ENCODE measurements around the gene LIME1.
"Not testable (repeated sequence)": the region's sequence is repeated elsewhere in the genome, so short reads cannot be mapped to it uniquely, and the experiment has no call there.

The LIME1 gene

GRCh38 chr20:63776875-63777274 is 40.4 kb downstream of the LIME1 start:
- H3K36me3 ChIP-seq (ENCODE audit: insufficient read depth, low read length); H3K4me2 ChIP-seq (ENCODE audit: low read length); H3K4me1 ChIP-seq (ENCODE audit: control insufficient read depth, insufficient read depth, low read length); H3K9ac ChIP-seq (ENCODE audit: low read depth, low read length); H3K27me3 ChIP-seq (ENCODE audit: control insufficient read depth, insufficient read depth, low read length); H3K4me3 ChIP-seq (ENCODE audit: low read length); H3K9me3 ChIP-seq (replicated peaks; ENCODE audit: low read length): not testable (repeated sequence)

DNA sequence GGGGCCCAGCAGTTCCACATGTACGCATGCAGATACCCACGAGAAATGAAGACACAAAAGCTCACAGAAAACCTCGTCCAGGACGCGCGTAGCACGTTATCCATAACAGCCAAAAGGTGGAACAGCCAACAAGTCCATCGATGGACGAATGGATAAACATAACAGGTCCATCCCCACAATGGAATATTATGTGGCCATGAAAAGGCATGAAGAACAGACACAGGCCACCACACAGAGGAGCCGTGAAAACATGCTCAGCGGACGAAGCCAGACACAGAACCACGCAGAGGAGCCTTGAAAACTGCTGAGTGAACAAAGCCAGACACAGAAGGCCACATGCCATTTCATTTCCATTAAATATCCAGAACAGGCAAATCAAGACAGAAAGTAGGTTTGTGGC is 41.1 kb downstream of the LIME1 start:
- Histone ChIP-seq H3K9ac (ENCODE audit: low read depth, low read length) (no peak overlapping the region), H3K36me3 (ENCODE audit: insufficient read depth, low read length) (no peaks in the 10 kb centered on the region), H3K27me3 (ENCODE audit: control insufficient read depth, insufficient read depth, low read length) (no peaks in the 10 kb centered on the region), H3K4me2 (ENCODE audit: low read length) (no peak overlapping the region), H3K4me3 (ENCODE audit: low read length) (no peak overlapping the region), H3K4me1 (ENCODE audit: control insufficient read depth, insufficient read depth, low read length) (peaks cover 7% of the 10 kb centered on the region), H3K9me3 (replicated peaks; ENCODE audit: low read length) (no peaks in the 10 kb centered on the region)

GRCh38 chr20:63778034-63778752 is 41.7 kb downstream of the LIME1 start:
- H3K27me3 ChIP-seq (ENCODE audit: control insufficient read depth, insufficient read depth, low read length): no peaks in the 10 kb centered on the region
- no peak overlapping the region for H3K9ac ChIP-seq (ENCODE audit: low read depth, low read length)
- no peaks in the 10 kb centered on the region for H3K36me3 ChIP-seq (ENCODE audit: insufficient read depth, low read length)
- H3K4me1 ChIP-seq (ENCODE audit: control insufficient read depth, insufficient read depth, low read length): peaks cover 7% of the 10 kb centered on the region
- no peak overlapping the region for H3K4me2 ChIP-seq (ENCODE audit: low read length)
- H3K9me3 ChIP-seq (replicated peaks; ENCODE audit: low read length): no peaks in the 10 kb centered on the region
- H3K4me3 ChIP-seq (ENCODE audit: low read length): no peak overlapping the region

- no peaks in the 10 kb centered on the region for H3K27me3 ChIP-seq (ENCODE audit: control insufficient read depth, insufficient read depth, low read length)
- H3K4me3 ChIP-seq (ENCODE audit: low read length): no peak overlapping the region
- no peak overlapping the region for H3K4me2 ChIP-seq (ENCODE audit: low read length)
- peaks cover 7% of the 10 kb centered on the region for H3K4me1 ChIP-seq (ENCODE audit: control insufficient read depth, insufficient read depth, low read length)
- H3K9me3 ChIP-seq (replicated peaks; ENCODE audit: low read length): no peaks in the 10 kb centered on the region
- H3K36me3 ChIP-seq (ENCODE audit: insufficient read depth, low read length): no peaks in the 10 kb centered on the region
- no peak overlapping the region for H3K9ac ChIP-seq (ENCODE audit: low read depth, low read length)
Observed at GRCh38 chr20:63778857-63779256, 42.4 kb downstream of the LIME1 start.

- no peak overlapping the region for H3K9ac ChIP-seq (ENCODE audit: low read depth, low read length)
- no peaks in the 10 kb centered on the region for H3K4me1 ChIP-seq (ENCODE audit: control insufficient read depth, insufficient read depth, low read length)
- no peak overlapping the region for H3K4me3 ChIP-seq (ENCODE audit: low read length)
- H3K9me3 ChIP-seq (replicated peaks; ENCODE audit: low read length): no peaks in the 10 kb centered on the region
- no peak overlapping the region for H3K4me2 ChIP-seq (ENCODE audit: low read length)
- H3K27me3 ChIP-seq (ENCODE audit: control insufficient read depth, insufficient read depth, low read length): no peaks in the 10 kb centered on the region
- H3K36me3 ChIP-seq (ENCODE audit: insufficient read depth, low read length): no peaks in the 10 kb centered on the region
Observed at GRCh38 chr20:63781181-63781580, 44.7 kb downstream of the LIME1 start.

- H3K27me3 ChIP-seq (ENCODE audit: control insufficient read depth, insufficient read depth, low read length): no peaks in the 10 kb centered on the region
- no peak overlapping the region for H3K4me3 ChIP-seq (ENCODE audit: low read length)
Observed at GRCh38 chr20:63782051-63782471, 45.6 kb downstream of the LIME1 start.

GRCh38 chr20:63782521-63782971 is 46.1 kb downstream of the LIME1 start:
- Histone ChIP-seq H3K4me3 (ENCODE audit: low read length) (no peak overlapping the region), H3K4me1 (ENCODE audit: control insufficient read depth, insufficient read depth, low read length) (no peaks in the 10 kb centered on the region), H3K9me3 (replicated peaks; ENCODE audit: low read length) (no peaks in the 10 kb centered on the region), H3K9ac (ENCODE audit: low read depth, low read length) (no peak overlapping the region), H3K4me2 (ENCODE audit: low read length) (no peak overlapping the region), H3K27me3 (ENCODE audit: control insufficient read depth, insufficient read depth, low read length) (no peaks in the 10 kb centered on the region), H3K36me3 (ENCODE audit: insufficient read depth, low read length) (no peaks in the 10 kb centered on the region)

More at GRCh38 chr20:63782051-63782471, 45.6 kb downstream of the LIME1 start:
- no peaks in the 10 kb centered on the region for H3K4me1 ChIP-seq (ENCODE audit: control insufficient read depth, insufficient read depth, low read length)
- H3K4me2 ChIP-seq (ENCODE audit: low read length): no peak overlapping the region
- H3K9ac ChIP-seq (ENCODE audit: low read depth, low read length): no peak overlapping the region
- no peaks in the 10 kb centered on the region for H3K9me3 ChIP-seq (replicated peaks; ENCODE audit: low read length)
- no peaks in the 10 kb centered on the region for H3K36me3 ChIP-seq (ENCODE audit: insufficient read depth, low read length)

GRCh38 chr20:63783970-63784369 is 47.5 kb downstream of the LIME1 start:
- no peak overlapping the region for H3K4me3 ChIP-seq (ENCODE audit: low read length)
- no peaks in the 10 kb centered on the region for H3K9me3 ChIP-seq (replicated peaks; ENCODE audit: low read length)
- H3K27me3 ChIP-seq (ENCODE audit: control insufficient read depth, insufficient read depth, low read length): no peaks in the 10 kb centered on the region
- no peak overlapping the region for H3K9ac ChIP-seq (ENCODE audit: low read depth, low read length)
- H3K4me1 ChIP-seq (ENCODE audit: control insufficient read depth, insufficient read depth, low read length): no peaks in the 10 kb centered on the region
- H3K4me2 ChIP-seq (ENCODE audit: low read length): no peak overlapping the region
- H3K36me3 ChIP-seq (ENCODE audit: insufficient read depth, low read length): no peaks in the 10 kb centered on the region

DNA sequence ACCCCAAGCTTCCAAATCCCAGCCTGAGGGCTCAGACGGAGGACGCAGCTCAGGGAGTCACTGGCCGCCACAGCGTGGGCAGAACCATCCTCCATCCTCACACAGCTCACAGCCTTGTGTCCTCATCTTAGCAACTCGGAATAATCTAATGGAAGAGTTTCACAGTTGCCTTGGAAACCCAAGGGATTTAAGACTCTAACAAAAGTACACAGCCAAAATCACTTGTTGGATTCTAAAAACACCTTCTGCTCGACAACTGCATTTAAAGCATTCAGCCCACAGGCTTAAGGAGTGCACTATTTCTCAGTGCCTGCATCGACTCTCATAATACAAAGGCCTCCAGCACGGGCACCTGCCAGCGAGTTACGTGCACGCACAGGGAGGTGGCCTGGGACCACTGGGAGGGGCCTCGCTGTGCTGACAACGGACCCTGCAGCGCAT is 49.2 kb downstream of the LIME1 start:
- Histone ChIP-seq H3K4me2 (ENCODE audit: low read length) (no peak overlapping the region), H3K9ac (ENCODE audit: low read depth, low read length) (no peak overlapping the region), H3K4me3 (ENCODE audit: low read length) (no peak overlapping the region), H3K36me3 (ENCODE audit: insufficient read depth, low read length) (no peaks in the 10 kb centered on the region), H3K4me1 (ENCODE audit: control insufficient read depth, insufficient read depth, low read length) (no peaks in the 10 kb centered on the region), H3K27me3 (ENCODE audit: control insufficient read depth, insufficient read depth, low read length) (no peaks in the 10 kb centered on the region), H3K9me3 (replicated peaks; ENCODE audit: low read length) (no peaks in the 10 kb centered on the region)

DNA sequence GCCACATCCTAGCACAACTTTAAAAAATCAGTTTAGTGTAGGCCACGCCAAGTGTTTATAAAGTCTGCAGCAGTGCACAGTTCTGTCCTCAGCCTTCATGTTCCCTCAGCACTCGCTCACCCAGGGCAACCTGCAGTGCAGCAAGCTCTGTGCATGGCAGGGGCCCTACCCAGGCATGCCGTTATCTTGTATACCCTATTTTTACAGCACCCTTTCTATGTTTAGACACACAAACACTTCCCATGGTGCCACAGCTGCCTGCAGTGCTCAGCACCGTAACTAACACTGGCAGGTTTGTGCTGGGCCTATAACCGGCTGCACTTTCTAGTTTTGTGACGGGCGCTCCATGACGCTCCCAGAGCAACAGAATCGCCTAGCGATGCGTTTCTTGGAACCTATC is 50.8 kb downstream of the LIME1 start:
- H3K36me3 ChIP-seq (ENCODE audit: insufficient read depth, low read length): no peaks in the 10 kb centered on the region
- H3K4me2 ChIP-seq (ENCODE audit: low read length): no peak overlapping the region
- H3K27me3 ChIP-seq (ENCODE audit: control insufficient read depth, insufficient read depth, low read length): no peaks in the 10 kb centered on the region
- no peaks in the 10 kb centered on the region for H3K9me3 ChIP-seq (replicated peaks; ENCODE audit: low read length)
- H3K4me3 ChIP-seq (ENCODE audit: low read length): no peak overlapping the region
- H3K9ac ChIP-seq (ENCODE audit: low read depth, low read length): no peak overlapping the region
- no peaks in the 10 kb centered on the region for H3K4me1 ChIP-seq (ENCODE audit: control insufficient read depth, insufficient read depth, low read length)

DNA sequence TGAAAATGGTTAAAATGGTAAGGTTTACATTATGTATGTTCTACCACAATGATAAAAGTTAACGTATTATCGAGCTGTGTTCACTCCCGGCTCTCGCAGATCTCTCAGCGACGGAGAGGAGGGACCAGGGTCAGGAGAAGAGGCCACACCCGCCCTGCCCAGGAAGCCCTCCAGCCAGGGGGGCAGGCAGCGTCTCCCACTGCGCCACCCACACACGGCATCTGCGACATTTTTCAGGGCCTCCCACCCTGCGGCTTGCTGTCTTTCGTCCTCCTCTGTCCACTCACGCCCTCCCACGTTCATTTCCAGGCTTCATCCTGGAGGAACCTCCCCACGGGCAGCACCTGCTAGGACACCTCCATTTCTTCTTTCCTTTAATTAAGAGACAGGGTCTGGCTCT is 51.3 kb downstream of the LIME1 start:
- no peaks in the 10 kb centered on the region for H3K36me3 ChIP-seq (ENCODE audit: insufficient read depth, low read length)
- no peaks in the 10 kb centered on the region for H3K9me3 ChIP-seq (replicated peaks; ENCODE audit: low read length)
- H3K27me3 ChIP-seq (ENCODE audit: control insufficient read depth, insufficient read depth, low read length): no peaks in the 10 kb centered on the region

More for the DNA sequence above, 51.3 kb downstream of the LIME1 start:
- H3K4me2 ChIP-seq (ENCODE audit: low read length): no peak overlapping the region
- no peaks in the 10 kb centered on the region for H3K4me1 ChIP-seq (ENCODE audit: control insufficient read depth, insufficient read depth, low read length)
- no peak overlapping the region for H3K9ac ChIP-seq (ENCODE audit: low read depth, low read length)
- no peak overlapping the region for H3K4me3 ChIP-seq (ENCODE audit: low read length)
